ENCODE results near the gene DNHD1.

The DNHD1 gene

GRCh38 chr11:6567371-6567745 lies 70.3 kb downstream of the DNHD1 start:
- TF ChIP-seq CTCF (conservative IDR thresholded peaks at IDR 0.05; ENCODE audit: low read depth, low read length), result no peak
- H3K27me3 ChIP-seq (ENCODE audit: insufficient read depth, low read depth), result no peaks in the 10 kb centered on the region
- no peak overlapping the region for H3K27ac ChIP-seq
- H3K4me3 ChIP-seq (IDR thresholded peaks at IDR 0.05; ENCODE audit: insufficient read depth, low read depth, low read length), result no peak overlapping the region
- peaks cover 6% of the 10 kb centered on the region for H3K4me1 ChIP-seq (ENCODE audit: low read depth, poor library complexity, severe bottlenecking)
- no peak overlapping the region for H2AFZ ChIP-seq (ENCODE audit: low read depth)
- H4K20me1 ChIP-seq (ENCODE audit: insufficient read depth), result no peaks in the 10 kb centered on the region
- H3K36me3 ChIP-seq (ENCODE audit: insufficient read depth), result no peaks in the 10 kb centered on the region
- H3K79me2 ChIP-seq (ENCODE audit: insufficient read depth, low read depth), result no peaks in the 10 kb centered on the region
- no peak overlapping the region for H3K4me2 ChIP-seq
- no peak overlapping the region for H3K9ac ChIP-seq

GRCh38 chr11:6568191-6568918 lies 71.3 kb downstream of the DNHD1 start:
- Histone ChIP-seq H3K36me3 (ENCODE audit: insufficient read depth) (no peaks in the 10 kb centered on the region), H3K27me3 (ENCODE audit: insufficient read depth, low read depth) (no peaks in the 10 kb centered on the region), H3K27ac (no peak overlapping the region), H3K9ac (no peak overlapping the region), H3K4me1 (ENCODE audit: low read depth, poor library complexity, severe bottlenecking) (peaks cover 6% of the 10 kb centered on the region), H2AFZ (ENCODE audit: low read depth) (no peak overlapping the region), H3K4me2 (no peak overlapping the region), H3K79me2 (ENCODE audit: insufficient read depth, low read depth) (no peaks in the 10 kb centered on the region), H4K20me1 (ENCODE audit: insufficient read depth) (no peaks in the 10 kb centered on the region), H3K4me3 (IDR thresholded peaks at IDR 0.05; ENCODE audit: insufficient read depth, low read depth, low read length) (no peak overlapping the region)
- TF ChIP-seq CTCF (conservative IDR thresholded peaks at IDR 0.05; ENCODE audit: low read depth, low read length), result no peak

GRCh38 chr11:6569706-6570105 lies 72.6 kb downstream of the DNHD1 start:
- Histone ChIP-seq H3K9ac (no peak overlapping the region), H3K4me3 (IDR thresholded peaks at IDR 0.05; ENCODE audit: insufficient read depth, low read depth, low read length) (no peak overlapping the region), H4K20me1 (ENCODE audit: insufficient read depth) (no peaks in the 10 kb centered on the region), H2AFZ (ENCODE audit: low read depth) (no peak overlapping the region), H3K79me2 (ENCODE audit: insufficient read depth, low read depth) (no peaks in the 10 kb centered on the region), H3K27ac (no peak overlapping the region), H3K36me3 (ENCODE audit: insufficient read depth) (no peaks in the 10 kb centered on the region), H3K27me3 (ENCODE audit: insufficient read depth, low read depth) (no peaks in the 10 kb centered on the region), H3K4me1 (ENCODE audit: low read depth, poor library complexity, severe bottlenecking) (peaks cover 6% of the 10 kb centered on the region), H3K4me2 (no peak overlapping the region)
- TF ChIP-seq CTCF (conservative IDR thresholded peaks at IDR 0.05; ENCODE audit: low read depth, low read length), result no peak

- Histone ChIP-seq H4K20me1 (ENCODE audit: insufficient read depth) (no peaks in the 10 kb centered on the region), H3K36me3 (ENCODE audit: insufficient read depth) (no peaks in the 10 kb centered on the region), H3K27ac (no peak overlapping the region), H3K4me2 (no peak overlapping the region), H3K9ac (no peak overlapping the region), H3K4me1 (ENCODE audit: low read depth, poor library complexity, severe bottlenecking) (peaks cover 6% of the 10 kb centered on the region), H3K27me3 (ENCODE audit: insufficient read depth, low read depth) (no peaks in the 10 kb centered on the region), H2AFZ (ENCODE audit: low read depth) (no peak overlapping the region), H3K79me2 (ENCODE audit: insufficient read depth, low read depth) (no peaks in the 10 kb centered on the region), H3K4me3 (IDR thresholded peaks at IDR 0.05; ENCODE audit: insufficient read depth, low read depth, low read length) (no peak overlapping the region)
- TF ChIP-seq CTCF (conservative IDR thresholded peaks at IDR 0.05; ENCODE audit: low read depth, low read length), result no peak
Measured at GRCh38 chr11:6570691-6571427, 73.8 kb downstream of the DNHD1 start.
